ENCODE measurements around the gene NMT1. TPM values are rescaled to one million over a fixed set of nuclear protein-coding genes. Genes with fewer than 3 reads are reported as not detected.

The NMT1 gene
- total and polyA plus RNA-seq, 11 donors, result 36.8 to 114 (median 68.7) TPM

- Histone ChIP-seq H3K36me3 (peaks cover 0 to 10% (median 0%) of the 10 kb centered on the region in 9 donors), H3K4me1 (peaks cover 0 to 24% (median 12%) of the 10 kb centered on the region in 12 donors), H3K27ac (peak overlapping the region in 1 of 12 donors; percentile 24), H3K9me3 (no peaks in the 10 kb centered on the region), H3K27me3 (no peaks in the 10 kb centered on the region), H3K4me3 (no peak overlapping the region)
- ATAC-seq (no peak), DNase-seq (peak in 2 of 5 donors; percentile 23 to 39)
- WGBS, 4 donors, result 83 to 92% (median 90%) methylated on average over 9 to 11 of the region's 11 CpGs
- intact Hi-C loops (cut with DNase I), result loop anchor here in 4 of 10 donors (5.0 to 10.0 kb wide), 4 partner anchors 83 to 363 kb away; partner anchors contain the start of gene DCAKD (in 1 of the 4)
- TF ChIP-seq CTCF (IDR thresholded peaks at IDR 0.05), result no peak
- TF ChIP-seq POLR2A (IDR thresholded peaks at IDR 0.05), result no peak
Observed at GRCh38 chr17:45137561-45138305, 76.6 kb downstream of the NMT1 start.

GRCh38 chr17:45138911-45139532 is 77.9 kb downstream of the NMT1 start:
- ATAC-seq, result no peak
- peak in 2 of 5 donors; percentile 11 to 39 for DNase-seq
- WGBS, 4 donors, result 86 to 90% (median 88%) methylated on average over 14 of the region's 14 CpGs

GRCh38 chr17:45139533-45139920 is 78.4 kb downstream of the NMT1 start:
- no peak for ATAC-seq
- Histone ChIP-seq H3K36me3 (peaks cover 0 to 10% (median 0%) of the 10 kb centered on the region in 9 donors), H3K4me3 (no peak overlapping the region), H3K27ac (no peak overlapping the region), H3K4me1 (peaks cover 0 to 33% (median 20%) of the 10 kb centered on the region in 12 donors), H3K9me3 (no peaks in the 10 kb centered on the region), H3K27me3 (no peaks in the 10 kb centered on the region)
- intact Hi-C loops (cut with DNase I), result loop anchor here in 4 of 10 donors (5.0 to 10.0 kb wide), 4 partner anchors 85 to 365 kb away; partner anchors contain the start of gene DCAKD (in 1 of the 4)
- 87 to 93% (median 88%) methylated on average over 4 of the region's 4 CpGs for WGBS, 4 donors
- no peak for TF ChIP-seq CTCF (IDR thresholded peaks at IDR 0.05)
- no peak for TF ChIP-seq POLR2A (IDR thresholded peaks at IDR 0.05)
- DNase-seq, result peak in 1 of 5 donors; percentile 16

More at GRCh38 chr17:45138911-45139532, 77.9 kb downstream of the NMT1 start:
- Histone ChIP-seq H3K27ac (no peak overlapping the region), H3K27me3 (no peaks in the 10 kb centered on the region), H3K4me1 (peaks cover 0 to 28% (median 16%) of the 10 kb centered on the region in 12 donors), H3K4me3 (no peak overlapping the region), H3K36me3 (peaks cover 0 to 10% (median 0%) of the 10 kb centered on the region in 9 donors), H3K9me3 (no peaks in the 10 kb centered on the region)
- intact Hi-C loops (cut with DNase I), result loop anchor here in 4 of 10 donors (5.0 to 10.0 kb wide), 4 partner anchors 84 to 364 kb away; partner anchors contain the start of gene DCAKD (in 1 of the 4)
- no peak for TF ChIP-seq POLR2A (IDR thresholded peaks at IDR 0.05)
- no peak for TF ChIP-seq CTCF (IDR thresholded peaks at IDR 0.05)
